ENCODE data around the gene ALKBH3.

Gene ALKBH3

GRCh38 chr11:43879789-43880639 lies 617 bp upstream of the ALKBH3 start:
- TF ChIP-seq REST (IDR thresholded peaks at IDR 0.05; ENCODE audit: insufficient read depth in 1 of 2, low read depth in 2 of 2, low read length in 2 of 2) (no peak), SIN3A (IDR thresholded peaks at IDR 0.05; ENCODE audit: borderline replicate concordance, insufficient read depth, low read length) (no peak), POLR2AphosphoS5 (IDR thresholded peaks at IDR 0.05; ENCODE audit: low read depth, low read length) (no peak), TAF1 (IDR thresholded peaks at IDR 0.05; ENCODE audit: borderline replicate concordance, insufficient read depth, low read length) (no peak), FOXP2 (optimal IDR thresholded peaks at IDR 0.05; ENCODE audit: borderline replicate concordance, extremely low read depth, extremely low read length, insufficient read depth) (no peak)

- TF ChIP-seq FOXP2 (optimal IDR thresholded peaks at IDR 0.05; ENCODE audit: borderline replicate concordance, extremely low read depth, extremely low read length, insufficient read depth) (no peak), POLR2AphosphoS5 (IDR thresholded peaks at IDR 0.05; ENCODE audit: low read depth, low read length) (no peak), TAF1 (IDR thresholded peaks at IDR 0.05; ENCODE audit: borderline replicate concordance, insufficient read depth, low read length) (no peak), REST (IDR thresholded peaks at IDR 0.05; ENCODE audit: insufficient read depth in 1 of 2, low read depth in 2 of 2, low read length in 2 of 2) (no peak)
Observed at GRCh38 chr11:43892851-43893250, 12.2 kb downstream of the ALKBH3 start.

- TF ChIP-seq FOXP2 (optimal IDR thresholded peaks at IDR 0.05; ENCODE audit: borderline replicate concordance, extremely low read depth, extremely low read length, insufficient read depth): no peak
- no peak for TF ChIP-seq TAF1 (IDR thresholded peaks at IDR 0.05; ENCODE audit: borderline replicate concordance, insufficient read depth, low read length)
- TF ChIP-seq REST (IDR thresholded peaks at IDR 0.05; ENCODE audit: insufficient read depth in 1 of 2, low read depth in 2 of 2, low read length in 2 of 2): no peak
- TF ChIP-seq SIN3A (IDR thresholded peaks at IDR 0.05; ENCODE audit: borderline replicate concordance, insufficient read depth, low read length): no peak
- TF ChIP-seq POLR2AphosphoS5 (IDR thresholded peaks at IDR 0.05; ENCODE audit: low read depth, low read length): no peak
Observed at GRCh38 chr11:43894546-43894945, 13.9 kb downstream of the ALKBH3 start.

GRCh38 chr11:43895601-43896000 lies 15.0 kb downstream of the ALKBH3 start:
- TF ChIP-seq FOXP2 (optimal IDR thresholded peaks at IDR 0.05; ENCODE audit: borderline replicate concordance, extremely low read depth, extremely low read length, insufficient read depth) (no peak), REST (IDR thresholded peaks at IDR 0.05; ENCODE audit: insufficient read depth in 1 of 2, low read depth in 2 of 2, low read length in 2 of 2) (no peak)

- no peak for TF ChIP-seq REST (IDR thresholded peaks at IDR 0.05; ENCODE audit: insufficient read depth in 1 of 2, low read depth in 2 of 2, low read length in 2 of 2)
- TF ChIP-seq POLR2AphosphoS5 (IDR thresholded peaks at IDR 0.05; ENCODE audit: low read depth, low read length): no peak
- TF ChIP-seq SIN3A (IDR thresholded peaks at IDR 0.05; ENCODE audit: borderline replicate concordance, insufficient read depth, low read length): no peak
- TF ChIP-seq TAF1 (IDR thresholded peaks at IDR 0.05; ENCODE audit: borderline replicate concordance, insufficient read depth, low read length): no peak
Observed at GRCh38 chr11:43898574-43898973, 17.9 kb downstream of the ALKBH3 start.

Data from PFSK-1 (cell line).